Activated naive CD8-positive, alpha-beta T cell (primary cell): ENCODE data around the gene ARMH3.
A peak's percentile ranks its signal among the peaks of the same experiment; 100 is the strongest.
"Not testable (repeated sequence)": the region's sequence is repeated elsewhere in the genome, so short reads cannot be mapped to it uniquely, and the experiment has no call there.

Source experiments
- H3K27ac Mint-ChIP-seq: one replicate; pipeline ENCODE4 v1.8.0; 2021; ENCODE audit warnings: mixed read lengths
- H3K27me3 Mint-ChIP-seq: one replicate; pipeline ENCODE4 v1.8.0; 2021; ENCODE audit warnings: mixed read lengths
- H3K36me3 Mint-ChIP-seq: one replicate; pipeline ENCODE4 v1.8.0; 2021; ENCODE audit warnings: mixed read lengths
- H3K4me1 Mint-ChIP-seq: one replicate; pipeline ENCODE4 v1.8.0; 2021; ENCODE audit warnings: low read depth, mixed read lengths
- H3K4me3 Mint-ChIP-seq: one replicate; pipeline ENCODE4 v1.8.0; 2021; ENCODE audit warnings: mild to moderate bottlenecking, mixed read lengths
- H3K9me3 Mint-ChIP-seq: one replicate; pipeline ENCODE4 v1.8.0; 2021; ENCODE audit warnings: low read depth, mixed read lengths

Gene ARMH3

DNA sequence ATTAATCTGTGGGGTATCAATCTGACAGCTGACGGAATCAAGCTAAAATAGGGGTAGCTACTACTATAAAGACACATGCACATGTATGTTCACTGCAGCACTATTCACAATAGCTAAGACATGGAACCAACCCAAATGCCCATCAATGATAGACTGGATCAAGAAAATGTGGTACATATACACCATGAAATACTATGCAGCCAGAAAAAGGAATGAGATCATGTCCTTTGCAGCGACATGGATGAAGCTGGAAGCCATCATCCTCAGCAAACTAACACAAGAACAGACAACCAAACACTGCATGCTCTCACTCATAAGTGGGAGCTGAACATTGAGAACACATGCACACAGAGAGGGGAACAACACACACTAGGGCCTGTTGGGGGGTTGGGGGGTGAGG is 75.3 kb downstream of the ARMH3 start:
- not testable (repeated sequence) for H3K4me1 Mint-ChIP-seq, H3K4me3 Mint-ChIP-seq, H3K27me3 Mint-ChIP-seq, H3K36me3 Mint-ChIP-seq, H3K9me3 Mint-ChIP-seq, H3K27ac Mint-ChIP-seq

DNA sequence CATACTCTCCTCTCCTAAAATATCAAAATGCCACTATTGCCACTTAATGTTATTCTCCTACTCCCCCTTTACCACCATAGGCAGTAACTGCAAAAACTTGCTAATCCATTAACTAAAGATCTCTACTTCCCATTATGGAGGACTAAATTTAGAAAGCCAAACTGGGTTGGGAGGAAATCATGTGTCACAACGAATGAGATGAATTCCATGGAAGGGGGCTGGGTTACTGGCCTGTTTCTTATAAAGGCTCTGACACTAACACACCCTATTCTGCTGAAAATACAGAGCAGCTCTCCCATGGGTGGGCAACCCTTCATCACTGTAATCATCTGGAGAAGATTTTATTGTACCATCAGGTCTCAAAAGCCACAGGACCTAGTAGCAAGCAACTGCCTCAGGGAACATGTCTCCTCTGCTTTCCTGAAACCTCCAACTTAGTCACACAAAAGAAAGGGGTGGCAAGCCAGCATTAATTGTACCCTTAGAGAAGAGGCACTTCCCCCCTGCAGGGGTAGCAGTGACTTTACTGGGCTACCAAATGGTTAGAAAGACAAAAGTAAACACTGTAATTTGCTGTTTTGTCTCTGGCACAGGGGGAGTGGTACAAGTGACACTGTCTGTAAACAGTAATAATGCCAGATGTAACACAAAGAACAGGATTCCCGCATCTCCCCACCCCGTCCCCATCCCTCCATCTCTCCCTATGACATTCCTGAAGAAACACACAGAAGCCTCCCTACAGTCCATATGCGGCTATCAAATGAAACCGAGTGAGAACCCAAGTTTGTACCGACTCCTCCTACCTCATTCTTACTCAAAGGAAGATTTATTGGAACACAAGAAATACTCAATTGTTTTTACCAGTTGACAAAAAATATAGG is 81.6 kb downstream of the ARMH3 start:
- Mint-ChIP-seq H3K36me3 (peaks cover 23% of the 10 kb centered on the region), H3K27me3 (no peaks in the 10 kb centered on the region)

DNA sequence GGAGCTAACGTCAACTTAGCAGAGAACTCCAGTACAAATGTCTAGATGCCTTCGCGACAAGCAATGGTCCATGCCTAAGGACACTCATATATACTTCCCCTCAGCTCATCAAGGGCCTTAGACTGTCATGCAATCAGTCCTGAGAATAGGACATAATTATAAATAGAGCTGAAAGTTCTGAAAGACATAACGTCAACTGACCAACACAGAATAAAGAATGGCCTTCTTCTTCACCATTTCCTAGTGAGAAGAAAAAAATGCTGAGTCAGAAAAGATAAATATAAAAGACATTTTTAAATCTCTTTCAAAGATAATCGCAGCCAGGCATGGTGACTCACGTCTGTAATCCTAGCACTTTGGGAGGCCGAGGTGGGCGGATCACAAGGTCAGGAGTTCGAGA is 83.2 kb downstream of the ARMH3 start:
- H3K9me3 Mint-ChIP-seq, result no peaks in the 10 kb centered on the region
- H3K27me3 Mint-ChIP-seq, result no peaks in the 10 kb centered on the region
- H3K36me3 Mint-ChIP-seq, result peaks cover 31% of the 10 kb centered on the region
- H3K4me1 Mint-ChIP-seq, result peaks cover 36% of the 10 kb centered on the region
- H3K27ac Mint-ChIP-seq, result no peak overlapping the region
- H3K4me3 Mint-ChIP-seq, result no peak overlapping the region

More for the DNA sequence above, 81.6 kb downstream of the ARMH3 start:
- Mint-ChIP-seq H3K4me1 (peaks cover 26% of the 10 kb centered on the region), H3K4me3 (peak overlapping the region; percentile 44), H3K9me3 (no peaks in the 10 kb centered on the region), H3K27ac (peak overlapping the region; percentile 72)

DNA sequence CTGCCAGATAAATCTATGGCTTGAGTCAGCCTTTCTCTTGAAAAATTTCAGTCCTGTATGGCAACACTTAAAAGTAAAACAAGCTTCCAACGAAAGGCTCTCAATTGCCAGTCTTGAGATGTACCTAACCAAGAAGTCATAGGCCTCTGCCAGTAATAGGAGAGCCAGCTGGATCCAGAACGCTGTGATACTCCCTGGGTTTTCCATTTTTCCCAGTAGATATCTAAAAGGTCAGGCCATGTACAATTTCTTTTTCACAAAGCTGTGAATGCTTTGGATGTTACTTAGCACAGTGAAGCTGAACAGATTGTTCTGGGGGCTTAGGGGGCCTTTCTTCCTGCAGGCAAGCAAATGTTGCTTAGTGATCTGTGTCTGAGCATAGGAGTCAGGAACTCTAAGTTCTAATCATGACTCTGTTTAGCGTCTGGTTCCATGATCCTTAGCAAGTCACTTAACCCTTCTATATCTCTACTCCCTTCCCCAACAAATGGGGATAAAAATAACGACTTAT is 86.5 kb downstream of the ARMH3 start:
- Mint-ChIP-seq H3K4me1 (peaks cover 33% of the 10 kb centered on the region), H3K36me3 (peaks cover 28% of the 10 kb centered on the region), H3K27me3 (no peaks in the 10 kb centered on the region), H3K4me3 (no peak overlapping the region), H3K27ac (peak overlapping the region; percentile 73), H3K9me3 (no peaks in the 10 kb centered on the region)

DNA sequence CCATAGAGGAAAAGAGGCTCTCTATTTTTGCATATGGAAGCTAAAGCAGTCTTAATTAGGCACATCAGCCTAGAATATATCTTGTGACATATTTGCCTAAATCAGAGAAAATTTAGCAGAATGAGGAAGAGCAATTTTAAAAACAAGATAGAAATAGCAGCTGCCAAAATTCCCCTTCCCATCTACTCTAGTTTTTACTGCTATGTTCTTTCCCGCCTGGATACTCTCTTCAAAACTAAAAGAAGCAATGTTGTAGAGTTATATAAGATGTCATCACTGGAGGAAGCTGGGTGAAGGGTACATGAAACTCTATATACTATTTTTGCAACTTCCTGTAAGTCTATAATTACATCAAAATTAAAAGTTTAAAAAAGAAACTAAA is 87.0 kb downstream of the ARMH3 start:
- H3K36me3 Mint-ChIP-seq, result peaks cover 27% of the 10 kb centered on the region
- H3K4me3 Mint-ChIP-seq, result no peak overlapping the region
- H3K27me3 Mint-ChIP-seq, result no peaks in the 10 kb centered on the region
- peak overlapping the region; percentile 73 for H3K27ac Mint-ChIP-seq
- peaks cover 28% of the 10 kb centered on the region for H3K4me1 Mint-ChIP-seq
- no peaks in the 10 kb centered on the region for H3K9me3 Mint-ChIP-seq

DNA sequence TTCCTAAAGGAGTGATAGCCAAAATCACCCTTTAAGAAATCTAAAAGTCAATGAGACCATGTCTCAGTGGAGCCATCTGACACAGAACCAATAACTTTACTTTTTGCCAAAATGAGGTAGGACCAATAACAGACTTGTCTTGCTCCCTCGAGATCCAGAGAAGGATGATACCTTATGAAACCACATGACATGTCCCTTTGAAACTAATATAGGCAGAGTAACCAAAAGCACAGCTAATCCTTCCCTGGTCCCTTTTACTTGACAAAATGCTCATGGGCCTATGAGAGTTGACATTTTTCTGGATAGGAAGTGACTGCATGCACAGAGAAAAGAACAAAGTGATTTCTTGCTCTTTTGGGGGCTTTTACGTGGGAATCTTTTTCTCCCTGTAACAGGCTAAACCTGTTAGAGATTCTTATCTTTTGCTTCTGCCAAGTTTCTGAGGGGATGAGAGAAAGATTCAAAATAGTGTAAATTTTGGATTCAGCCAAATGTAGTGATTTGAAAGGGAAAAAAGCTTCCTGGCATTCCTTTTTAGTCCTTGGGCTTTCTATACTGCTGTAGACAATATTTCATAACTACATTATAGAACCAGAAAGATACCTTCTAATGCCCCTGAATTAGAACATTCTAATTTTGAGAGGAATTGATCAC is 87.6 kb downstream of the ARMH3 start:
- Mint-ChIP-seq H3K27me3 (no peaks in the 10 kb centered on the region), H3K9me3 (no peaks in the 10 kb centered on the region), H3K36me3 (peaks cover 24% of the 10 kb centered on the region), H3K4me1 (peaks cover 22% of the 10 kb centered on the region), H3K27ac (no peak overlapping the region), H3K4me3 (no peak overlapping the region)

DNA sequence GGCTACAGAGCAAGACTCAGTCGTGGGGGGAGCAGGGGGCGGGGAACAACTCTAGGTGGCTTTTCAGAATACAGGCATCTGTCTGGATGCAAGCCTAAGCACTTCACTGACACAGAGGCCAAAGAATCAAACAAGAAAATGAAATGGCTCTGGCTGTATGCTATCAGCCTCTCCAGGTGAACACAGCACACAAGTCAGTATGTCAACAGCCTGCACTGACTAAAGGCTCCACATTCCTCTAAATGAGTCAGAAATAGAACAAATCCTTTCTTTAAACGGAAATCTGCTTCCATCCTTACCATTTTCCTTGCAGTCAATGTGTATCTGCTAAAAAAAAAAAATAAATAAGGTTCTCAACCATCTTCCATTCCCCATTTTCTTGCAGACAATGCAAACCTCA is 88.3 kb downstream of the ARMH3 start:
- H3K4me3 Mint-ChIP-seq, result no peak overlapping the region
- peaks cover 21% of the 10 kb centered on the region for H3K4me1 Mint-ChIP-seq
- no peaks in the 10 kb centered on the region for H3K9me3 Mint-ChIP-seq

DNA sequence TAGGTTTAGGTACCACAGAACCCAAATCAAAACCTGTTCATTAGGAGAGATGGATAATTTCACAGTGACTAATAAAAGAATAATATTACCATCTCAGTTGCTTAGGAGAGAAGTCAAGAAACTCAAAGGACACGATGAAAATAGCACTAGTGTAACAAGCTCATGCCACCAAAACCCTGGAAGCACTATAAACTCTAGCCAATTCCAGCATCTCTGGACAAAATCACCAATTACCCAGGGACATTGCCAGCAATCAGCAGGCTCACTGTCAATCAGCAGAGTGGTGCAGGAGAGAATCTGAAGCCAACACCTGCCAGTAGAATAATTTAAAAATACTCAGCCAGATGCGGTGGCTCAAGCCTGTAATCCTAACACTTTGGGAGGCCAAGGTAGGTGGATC is 88.9 kb downstream of the ARMH3 start:
- H3K27ac Mint-ChIP-seq, result no peak overlapping the region
- peaks cover 21% of the 10 kb centered on the region for H3K36me3 Mint-ChIP-seq
- no peaks in the 10 kb centered on the region for H3K9me3 Mint-ChIP-seq
- peaks cover 21% of the 10 kb centered on the region for H3K4me1 Mint-ChIP-seq
- H3K27me3 Mint-ChIP-seq, result no peaks in the 10 kb centered on the region
- no peak overlapping the region for H3K4me3 Mint-ChIP-seq

More for the DNA sequence above, 88.3 kb downstream of the ARMH3 start:
- H3K36me3 Mint-ChIP-seq, result peaks cover 23% of the 10 kb centered on the region
- no peaks in the 10 kb centered on the region for H3K27me3 Mint-ChIP-seq
- H3K27ac Mint-ChIP-seq, result no peak overlapping the region

DNA sequence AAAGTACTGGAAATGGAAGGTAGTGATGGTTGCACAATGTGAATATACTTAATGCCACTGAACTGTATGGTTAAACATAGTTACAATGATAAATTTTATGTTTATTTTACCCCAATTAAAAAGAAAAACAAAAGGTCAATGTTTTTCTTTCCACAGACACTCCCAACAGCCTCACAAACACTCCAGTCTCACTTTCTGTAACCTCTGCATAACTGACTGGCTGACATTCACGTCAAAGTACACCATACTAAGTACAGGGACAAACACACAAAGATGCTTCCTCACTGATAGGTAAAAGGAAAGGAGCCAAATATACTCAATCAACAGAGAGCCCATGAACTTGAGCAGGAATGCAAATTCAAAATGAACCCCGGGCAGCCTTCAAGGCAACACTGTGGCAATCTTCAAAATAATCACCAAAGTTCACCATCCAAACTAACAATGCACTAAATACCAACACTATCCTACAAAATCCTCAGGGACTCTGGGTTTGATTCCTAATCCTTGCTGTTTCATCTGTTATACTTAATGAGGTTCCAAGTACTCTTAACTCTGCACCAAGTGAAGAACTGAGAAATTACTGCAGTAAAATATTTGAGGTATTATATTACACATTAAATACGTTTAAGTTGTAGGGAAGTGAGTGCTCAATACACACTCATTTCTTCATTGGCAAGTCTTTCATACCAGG is 90.8 kb downstream of the ARMH3 start:
- Mint-ChIP-seq H3K36me3 (peaks cover 20% of the 10 kb centered on the region), H3K4me3 (no peak overlapping the region), H3K27me3 (no peaks in the 10 kb centered on the region), H3K9me3 (no peaks in the 10 kb centered on the region), H3K27ac (no peak overlapping the region), H3K4me1 (peaks cover 19% of the 10 kb centered on the region)

DNA sequence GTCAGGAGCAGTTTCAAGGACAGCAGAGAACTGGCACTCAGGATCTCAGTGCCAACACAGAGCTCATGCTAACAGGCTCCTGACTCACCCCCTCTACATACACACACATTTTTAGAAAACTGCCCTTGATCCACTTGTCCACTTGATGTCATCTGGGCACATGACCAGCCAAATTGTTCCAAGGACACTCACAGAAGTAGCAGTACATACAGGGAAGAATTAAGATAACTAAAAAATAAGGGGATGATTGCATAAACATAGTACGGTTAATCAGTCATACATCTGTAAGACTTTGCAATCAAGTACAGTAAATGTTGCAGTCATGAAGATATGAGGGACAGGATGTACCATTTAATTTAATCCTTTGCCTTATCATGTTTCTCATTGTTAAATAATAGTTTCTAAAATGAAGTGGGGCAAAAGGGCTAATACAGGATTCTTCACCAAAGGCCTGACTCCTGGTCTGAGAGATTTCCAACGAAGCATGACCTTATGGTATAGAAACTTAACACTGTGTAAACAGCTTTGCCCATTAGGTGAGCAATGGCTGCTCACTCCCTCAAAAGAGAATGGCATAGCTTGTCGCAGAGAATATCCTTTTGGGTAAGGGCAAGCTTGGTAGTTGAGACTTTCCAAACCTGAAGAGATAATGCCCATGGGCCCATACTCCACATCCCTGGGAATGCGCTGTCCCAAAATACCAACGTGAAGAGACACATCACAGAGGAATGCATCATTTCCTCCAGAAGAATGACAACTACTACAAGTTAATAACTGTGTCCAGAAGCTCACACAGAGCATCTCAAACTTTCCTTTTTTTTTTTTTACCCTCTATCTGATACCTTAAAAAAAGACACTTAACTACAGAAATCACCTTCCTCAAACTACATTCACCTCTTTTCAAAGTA is 94.1 kb downstream of the ARMH3 start:
- peaks cover 8% of the 10 kb centered on the region for H3K36me3 Mint-ChIP-seq
- H3K27ac Mint-ChIP-seq, result no peak overlapping the region
- no peaks in the 10 kb centered on the region for H3K27me3 Mint-ChIP-seq
- H3K4me1 Mint-ChIP-seq, result no peaks in the 10 kb centered on the region
- no peak overlapping the region for H3K4me3 Mint-ChIP-seq
- no peaks in the 10 kb centered on the region for H3K9me3 Mint-ChIP-seq

DNA sequence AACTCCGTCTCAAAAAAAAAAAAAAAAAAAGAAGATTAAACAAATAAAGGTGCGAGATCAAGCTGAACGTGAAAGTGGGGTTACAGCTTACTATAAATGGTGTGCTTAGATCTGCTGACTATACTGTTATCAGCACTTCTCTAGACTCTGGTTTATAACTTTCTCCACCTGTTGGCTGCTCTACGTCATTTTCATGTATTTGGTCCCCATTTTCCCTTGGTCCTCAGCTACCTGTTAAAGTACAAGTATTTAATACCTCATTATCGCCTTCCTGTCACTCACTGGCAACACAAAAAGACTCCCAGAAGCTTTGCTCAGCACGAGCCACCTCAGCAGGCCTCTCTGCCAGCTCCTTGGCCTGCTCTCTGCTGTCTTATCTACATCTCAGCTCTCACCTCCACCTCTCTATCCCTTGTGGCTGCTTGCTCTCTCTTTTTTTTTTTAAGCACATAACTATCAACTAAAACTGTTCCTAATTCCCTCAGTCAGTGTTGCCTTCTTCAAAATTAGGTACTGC is 95.0 kb downstream of the ARMH3 start:
- H3K4me3 Mint-ChIP-seq, result no peak overlapping the region
- peaks cover 14% of the 10 kb centered on the region for H3K36me3 Mint-ChIP-seq
- H3K4me1 Mint-ChIP-seq, result no peaks in the 10 kb centered on the region
- H3K27ac Mint-ChIP-seq, result no peak overlapping the region
- H3K9me3 Mint-ChIP-seq, result no peaks in the 10 kb centered on the region
- no peaks in the 10 kb centered on the region for H3K27me3 Mint-ChIP-seq

DNA sequence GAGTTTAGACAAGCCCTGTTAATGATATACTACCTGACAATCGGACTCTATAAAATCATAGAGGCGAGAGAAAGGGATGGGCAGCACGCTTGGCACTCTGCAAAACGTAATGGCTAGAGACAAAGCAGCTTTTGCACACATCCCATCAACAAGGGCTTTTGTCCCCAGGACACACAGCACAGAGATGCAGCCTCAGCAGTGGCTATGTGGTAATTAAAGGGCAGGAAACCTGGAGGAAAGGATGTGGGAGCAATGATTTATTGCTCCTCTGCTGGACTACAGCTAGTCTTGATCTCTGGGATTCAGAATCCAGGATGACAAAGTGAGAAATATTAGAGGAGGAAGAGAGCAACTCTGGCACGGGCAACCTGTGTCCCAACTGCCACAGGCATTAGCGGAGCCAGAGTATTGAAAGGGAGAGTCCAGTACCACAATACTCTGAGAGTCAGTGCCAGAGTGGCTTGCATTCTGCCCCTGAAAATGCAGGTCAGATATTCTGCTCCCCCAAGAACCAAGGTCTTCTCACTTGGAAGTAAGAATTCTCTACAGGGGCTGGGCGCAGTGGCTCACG is 96.5 kb downstream of the ARMH3 start:
- H3K4me1 Mint-ChIP-seq, result no peaks in the 10 kb centered on the region
- peaks cover 21% of the 10 kb centered on the region for H3K36me3 Mint-ChIP-seq
- H3K4me3 Mint-ChIP-seq, result no peak overlapping the region
- H3K9me3 Mint-ChIP-seq, result peaks cover 5% of the 10 kb centered on the region
- H3K27ac Mint-ChIP-seq, result no peak overlapping the region
- no peaks in the 10 kb centered on the region for H3K27me3 Mint-ChIP-seq

DNA sequence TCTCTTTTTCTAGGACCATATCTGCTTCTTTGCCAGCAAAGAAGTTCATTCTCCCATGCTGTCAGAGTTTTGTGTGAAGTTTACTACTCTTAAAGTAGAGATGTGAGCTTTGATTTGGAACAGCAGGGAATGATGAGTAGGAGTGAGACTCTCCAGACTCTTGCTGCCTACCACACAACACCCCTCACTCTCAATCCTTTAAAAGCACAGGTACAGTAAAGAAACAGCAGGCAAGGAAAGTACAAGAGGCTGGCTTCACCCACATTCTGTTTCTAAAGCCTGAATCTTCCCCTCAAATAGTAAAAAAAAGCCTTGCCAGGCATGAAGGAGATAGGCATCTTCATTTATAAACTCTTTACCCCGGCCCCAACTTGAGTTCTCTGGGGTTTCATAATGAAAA is 97.3 kb downstream of the ARMH3 start:
- Mint-ChIP-seq H3K4me3 (no peak overlapping the region), H3K27ac (no peak overlapping the region)

DNA sequence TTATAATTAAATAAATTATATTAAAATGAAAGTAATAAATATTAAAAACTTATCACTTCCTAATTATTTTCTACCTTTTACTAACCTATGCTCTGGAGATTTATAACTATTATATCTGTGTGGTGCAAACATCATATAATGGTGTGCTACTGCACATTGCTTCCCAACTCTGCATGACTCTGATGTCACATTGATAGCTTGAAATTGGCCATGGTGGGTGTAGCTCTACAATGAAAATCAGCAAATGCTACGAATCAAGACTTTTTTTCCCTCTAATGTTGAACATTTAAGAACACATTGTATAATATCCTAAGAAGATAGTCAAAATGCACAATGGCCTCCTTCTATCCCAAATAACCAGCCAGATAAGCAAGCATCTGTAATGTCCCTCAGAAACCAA is 99.1 kb downstream of the ARMH3 start:
- no peaks in the 10 kb centered on the region for H3K27me3 Mint-ChIP-seq
- H3K27ac Mint-ChIP-seq, result no peak overlapping the region
- no peaks in the 10 kb centered on the region for H3K4me1 Mint-ChIP-seq
- peaks cover 37% of the 10 kb centered on the region for H3K36me3 Mint-ChIP-seq
- no peak overlapping the region for H3K4me3 Mint-ChIP-seq
- peaks cover 5% of the 10 kb centered on the region for H3K9me3 Mint-ChIP-seq

More for the DNA sequence above, 97.3 kb downstream of the ARMH3 start:
- Mint-ChIP-seq H3K4me1 (no peaks in the 10 kb centered on the region), H3K36me3 (peaks cover 25% of the 10 kb centered on the region), H3K9me3 (peaks cover 5% of the 10 kb centered on the region), H3K27me3 (no peaks in the 10 kb centered on the region)
